K562 (cell line): ENCODE measurements around the gene CYS1.

Source experiments
- EZH2 ChIP-seq: IDR thresholded peaks from 2 replicates; pipeline ENCODE4 v1.6.1; 2012; ENCODE audit warnings: low read depth, mild to moderate bottlenecking, inconsistent platforms, low read length, borderline replicate concordance
- NR3C1 ChIP-seq: sonication (generic); formaldehyde crosslinking; IDR thresholded peaks from 2 replicates; pipeline ENCODE4 v1.8.1; 2022; ENCODE audit warnings: missing genetic modification reagents
- NRF1 ChIP-seq, 2 experiments: fragments of 450-650 bp; IDR thresholded peaks in 1 of 2; conservative IDR thresholded peaks in 1 of 2; 2 replicates each; pipeline ENCODE4 v1.6.1; 2014; ENCODE audit warnings: mild to moderate bottlenecking in 2 of 2
- RBFOX2 ChIP-seq: fragments of 200-400 bp; formaldehyde crosslinking; IDR thresholded peaks from 2 replicates; pipeline ENCODE4 v1.6.1; 2017; ENCODE audit warnings: low read depth, mild to moderate bottlenecking, low read length, moderate library complexity
- RCOR1 ChIP-seq, 2 experiments: IDR thresholded peaks; 2 replicates each; pipeline ENCODE4 v1.6.1; 2012; ENCODE audit warnings: low read depth in 2 of 2, low read length in 2 of 2, borderline replicate concordance in 1 of 2, improper control_type of control experiment in 1 of 2
- SMAD1 ChIP-seq: fragments of 150-350 bp; IDR thresholded peaks from 2 replicates; pipeline ENCODE4 v1.6.1; 2014; ENCODE audit warnings: low read length, low read depth; ENCODE audit not compliant: partially characterized antibody
- TF ChIP-seq, protein P1 (sequence below): sonication (generic); formaldehyde crosslinking; IDR thresholded peaks from 2 replicates; pipeline ENCODE4 v1.8.0; 2022; ENCODE audit warnings: mild to moderate bottlenecking, missing genetic modification reagents
- TF ChIP-seq, protein P2 (sequence below): fragments of 450-650 bp; IDR thresholded peaks from 2 replicates; pipeline ENCODE4 v1.7.1; 2018; ENCODE audit warnings: mild to moderate bottlenecking, low read depth; ENCODE audit not compliant: partially characterized antibody

DNA sequence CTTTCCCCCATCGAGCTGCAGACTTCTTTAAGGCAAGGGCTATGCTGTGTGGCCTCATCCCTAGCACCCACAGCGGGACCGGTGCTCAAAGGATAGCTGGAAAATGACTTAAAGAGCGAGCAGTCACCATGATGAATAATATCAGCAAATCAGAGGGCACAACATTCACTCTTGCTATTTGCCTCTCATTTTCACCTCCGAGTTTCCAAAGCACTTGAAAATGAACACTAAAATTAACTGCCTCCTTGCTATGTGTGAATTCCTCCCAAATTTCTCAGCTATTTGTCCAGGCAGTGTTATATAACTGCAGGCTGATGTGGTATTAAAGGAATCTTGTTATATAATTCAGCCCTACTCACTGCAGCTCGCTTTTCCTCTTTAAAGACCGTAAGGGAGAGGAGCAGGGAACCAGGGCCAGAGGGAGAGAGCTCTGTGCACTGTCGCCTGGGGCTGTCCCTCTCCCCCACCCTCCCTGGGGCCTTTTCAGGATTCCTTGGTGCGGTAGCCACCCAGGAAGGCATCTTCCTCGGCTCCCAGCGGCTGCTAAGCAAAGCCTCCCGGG, 1.4 kb downstream of the CYS1 start:
- no peak for TF ChIP-seq EZH2
- no peak for TF ChIP-seq SMAD1
- TF ChIP-seq RBFOX2, result no peak
- no peak for TF ChIP-seq NR3C1 (CRISPR knock-in tag)
- TF ChIP-seq, protein P1, sequence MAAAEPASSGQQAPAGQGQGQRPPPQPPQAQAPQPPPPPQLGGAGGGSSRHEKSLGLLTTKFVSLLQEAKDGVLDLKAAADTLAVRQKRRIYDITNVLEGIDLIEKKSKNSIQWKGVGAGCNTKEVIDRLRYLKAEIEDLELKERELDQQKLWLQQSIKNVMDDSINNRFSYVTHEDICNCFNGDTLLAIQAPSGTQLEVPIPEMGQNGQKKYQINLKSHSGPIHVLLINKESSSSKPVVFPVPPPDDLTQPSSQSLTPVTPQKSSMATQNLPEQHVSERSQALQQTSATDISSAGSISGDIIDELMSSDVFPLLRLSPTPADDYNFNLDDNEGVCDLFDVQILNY, result no peak
- no peak for TF ChIP-seq NRF1 (conservative IDR thresholded peaks at IDR 0.05 in 1 of 2, IDR thresholded peaks at IDR 0.05 in 1 of 2)
- no peak for TF ChIP-seq RCOR1 (IDR thresholded peaks at IDR 0.05; ENCODE audit: borderline replicate concordance in 1 of 2, low read depth in 2 of 2, low read length in 2 of 2)
- TF ChIP-seq, protein P2, sequence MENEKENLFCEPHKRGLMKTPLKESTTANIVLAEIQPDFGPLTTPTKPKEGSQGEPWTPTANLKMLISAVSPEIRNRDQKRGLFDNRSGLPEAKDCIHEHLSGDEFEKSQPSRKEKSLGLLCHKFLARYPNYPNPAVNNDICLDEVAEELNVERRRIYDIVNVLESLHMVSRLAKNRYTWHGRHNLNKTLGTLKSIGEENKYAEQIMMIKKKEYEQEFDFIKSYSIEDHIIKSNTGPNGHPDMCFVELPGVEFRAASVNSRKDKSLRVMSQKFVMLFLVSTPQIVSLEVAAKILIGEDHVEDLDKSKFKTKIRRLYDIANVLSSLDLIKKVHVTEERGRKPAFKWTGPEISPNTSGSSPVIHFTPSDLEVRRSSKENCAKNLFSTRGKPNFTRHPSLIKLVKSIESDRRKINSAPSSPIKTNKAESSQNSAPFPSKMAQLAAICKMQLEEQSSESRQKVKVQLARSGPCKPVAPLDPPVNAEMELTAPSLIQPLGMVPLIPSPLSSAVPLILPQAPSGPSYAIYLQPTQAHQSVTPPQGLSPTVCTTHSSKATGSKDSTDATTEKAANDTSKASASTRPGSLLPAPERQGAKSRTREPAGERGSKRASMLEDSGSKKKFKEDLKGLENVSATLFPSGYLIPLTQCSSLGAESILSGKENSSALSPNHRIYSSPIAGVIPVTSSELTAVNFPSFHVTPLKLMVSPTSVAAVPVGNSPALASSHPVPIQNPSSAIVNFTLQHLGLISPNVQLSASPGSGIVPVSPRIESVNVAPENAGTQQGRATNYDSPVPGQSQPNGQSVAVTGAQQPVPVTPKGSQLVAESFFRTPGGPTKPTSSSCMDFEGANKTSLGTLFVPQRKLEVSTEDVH, result no peak
